ENCODE measurements around the gene NKIRAS2.

Gene NKIRAS2

GRCh38 chr17:42049834-42050392, 30.0 kb downstream of the NKIRAS2 start:
- DNase-seq = no peak
- no peaks in the 10 kb centered on the region for H3K4me1 ChIP-seq
- H3K27me3 ChIP-seq = no peaks in the 10 kb centered on the region
- H3K4me3 ChIP-seq (ENCODE audit: low read depth, low read length) = peak overlapping the region; percentile 76
- H3K36me3 ChIP-seq = no peaks in the 10 kb centered on the region
- no peak for TF ChIP-seq CTCF (IDR thresholded peaks at IDR 0.05; ENCODE audit: low read depth, low read length)
- H3K9me3 ChIP-seq = no peaks in the 10 kb centered on the region

- no peaks in the 10 kb centered on the region for H3K9me3 ChIP-seq
- peak within 1 kb of the TSS; percentile 76 for H3K4me3 ChIP-seq (ENCODE audit: low read depth, low read length)
- no peaks in the 10 kb centered on the region for H3K36me3 ChIP-seq
- TF ChIP-seq CTCF (IDR thresholded peaks at IDR 0.05; ENCODE audit: low read depth, low read length) = peak; percentile 11; the same call in 1 of the 2 replicates
- H3K27me3 ChIP-seq = no peaks in the 10 kb centered on the region
- DNase-seq = peak; percentile 79
- H3K4me1 ChIP-seq = no peaks in the 10 kb centered on the region
These were observed 30.6 kb downstream of the NKIRAS2 start, which contains the start of gene C17orf113 for GRCh38 chr17:42050393-42051012. Gene C17orf113, minus strand, starts transcription at chr17:42050601. Its CDS starts 7,225 bp downstream, at chr17:42043376.

GRCh38 chr17:42051013-42051400, 31.1 kb downstream of the NKIRAS2 start:
- peak overlapping the region; percentile 76 for H3K4me3 ChIP-seq (ENCODE audit: low read depth, low read length)
- H3K36me3 ChIP-seq = no peaks in the 10 kb centered on the region
- H3K27me3 ChIP-seq = no peaks in the 10 kb centered on the region
- H3K9me3 ChIP-seq = no peaks in the 10 kb centered on the region
- TF ChIP-seq CTCF (IDR thresholded peaks at IDR 0.05; ENCODE audit: low read depth, low read length) = no peak
- no peak for DNase-seq
- H3K4me1 ChIP-seq = no peaks in the 10 kb centered on the region

GRCh38 chr17:42051645-42052044, 31.8 kb downstream of the NKIRAS2 start:
- Histone ChIP-seq H3K4me3 (ENCODE audit: low read depth, low read length) (no peak overlapping the region), H3K9me3 (no peaks in the 10 kb centered on the region), H3K27me3 (no peaks in the 10 kb centered on the region), H3K36me3 (no peaks in the 10 kb centered on the region), H3K4me1 (no peaks in the 10 kb centered on the region)
- DNase-seq = no peak
- TF ChIP-seq CTCF (IDR thresholded peaks at IDR 0.05; ENCODE audit: low read depth, low read length) = no peak

- TF ChIP-seq CTCF (IDR thresholded peaks at IDR 0.05; ENCODE audit: low read depth, low read length) = no peak
- Histone ChIP-seq H3K27me3 (no peaks in the 10 kb centered on the region), H3K36me3 (no peaks in the 10 kb centered on the region), H3K9me3 (no peaks in the 10 kb centered on the region), H3K4me3 (ENCODE audit: low read depth, low read length) (no peak overlapping the region), H3K4me1 (no peaks in the 10 kb centered on the region)
- no peak for DNase-seq
These were observed 32.5 kb downstream of the NKIRAS2 start for GRCh38 chr17:42052346-42052877.

Data from BE2C (cell line).